Measurements from ENCODE around the gene WDFY3. TPM values are rescaled to one million over a fixed set of nuclear protein-coding genes. Genes with fewer than 3 reads are reported as not detected.

WDFY3 gene, protein sequence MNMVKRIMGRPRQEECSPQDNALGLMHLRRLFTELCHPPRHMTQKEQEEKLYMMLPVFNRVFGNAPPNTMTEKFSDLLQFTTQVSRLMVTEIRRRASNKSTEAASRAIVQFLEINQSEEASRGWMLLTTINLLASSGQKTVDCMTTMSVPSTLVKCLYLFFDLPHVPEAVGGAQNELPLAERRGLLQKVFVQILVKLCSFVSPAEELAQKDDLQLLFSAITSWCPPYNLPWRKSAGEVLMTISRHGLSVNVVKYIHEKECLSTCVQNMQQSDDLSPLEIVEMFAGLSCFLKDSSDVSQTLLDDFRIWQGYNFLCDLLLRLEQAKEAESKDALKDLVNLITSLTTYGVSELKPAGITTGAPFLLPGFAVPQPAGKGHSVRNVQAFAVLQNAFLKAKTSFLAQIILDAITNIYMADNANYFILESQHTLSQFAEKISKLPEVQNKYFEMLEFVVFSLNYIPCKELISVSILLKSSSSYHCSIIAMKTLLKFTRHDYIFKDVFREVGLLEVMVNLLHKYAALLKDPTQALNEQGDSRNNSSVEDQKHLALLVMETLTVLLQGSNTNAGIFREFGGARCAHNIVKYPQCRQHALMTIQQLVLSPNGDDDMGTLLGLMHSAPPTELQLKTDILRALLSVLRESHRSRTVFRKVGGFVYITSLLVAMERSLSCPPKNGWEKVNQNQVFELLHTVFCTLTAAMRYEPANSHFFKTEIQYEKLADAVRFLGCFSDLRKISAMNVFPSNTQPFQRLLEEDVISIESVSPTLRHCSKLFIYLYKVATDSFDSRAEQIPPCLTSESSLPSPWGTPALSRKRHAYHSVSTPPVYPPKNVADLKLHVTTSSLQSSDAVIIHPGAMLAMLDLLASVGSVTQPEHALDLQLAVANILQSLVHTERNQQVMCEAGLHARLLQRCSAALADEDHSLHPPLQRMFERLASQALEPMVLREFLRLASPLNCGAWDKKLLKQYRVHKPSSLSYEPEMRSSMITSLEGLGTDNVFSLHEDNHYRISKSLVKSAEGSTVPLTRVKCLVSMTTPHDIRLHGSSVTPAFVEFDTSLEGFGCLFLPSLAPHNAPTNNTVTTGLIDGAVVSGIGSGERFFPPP (N-terminal part only)
- polyA plus RNA-seq (2013, experiment 1 of 2) = 33.5 TPM
- polyA plus RNA-seq (2013, experiment 2 of 2) = 23.1 TPM

DNA sequence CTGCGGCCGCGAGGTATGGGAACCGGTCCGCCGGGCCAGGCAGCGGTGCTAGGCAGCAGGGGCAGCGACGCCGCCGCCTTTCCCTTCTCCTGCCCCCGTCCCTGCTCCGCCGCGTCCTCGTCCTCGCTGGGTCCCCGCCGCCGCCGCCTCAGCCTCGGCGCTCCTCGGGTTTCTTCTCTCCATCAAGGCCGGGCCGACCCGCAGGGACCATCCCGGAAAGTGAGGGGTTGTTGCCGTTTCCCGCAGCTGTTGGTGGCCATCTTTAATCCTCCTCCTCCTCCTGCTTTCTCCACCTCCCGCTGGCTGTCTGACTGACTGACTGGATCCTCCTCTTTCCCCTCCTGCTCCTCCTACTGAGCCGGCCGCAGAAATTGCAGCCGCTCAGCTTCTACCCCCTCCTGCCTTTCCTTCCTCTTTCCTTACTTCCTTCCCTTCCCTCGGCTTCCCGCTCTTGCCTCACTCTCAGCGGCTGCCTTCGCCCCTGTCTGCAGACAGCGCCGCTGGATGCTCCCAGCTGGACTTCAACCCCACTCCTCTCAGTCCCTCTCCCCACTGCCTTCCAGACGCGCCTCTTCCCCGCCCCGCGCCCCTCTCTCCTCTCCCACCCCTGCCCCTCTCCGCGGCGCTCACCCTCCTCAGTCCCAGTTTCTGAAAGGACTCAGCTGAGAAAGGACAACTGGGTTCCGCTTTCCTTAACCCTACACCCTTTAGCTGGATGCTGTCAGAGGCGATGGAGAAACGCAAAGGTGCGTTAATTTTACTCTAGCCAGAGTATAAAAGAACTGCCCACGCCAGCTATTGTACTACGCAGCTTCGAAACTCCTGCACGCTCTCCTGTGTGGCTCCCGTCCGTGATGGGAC lies at the start of gene WDFY3:
WDFY3 (minus strand) TSS at position 309 of the 861 bp plus-strand sequence. CDS start 106,099 bp downstream, outside the sequence.
- peak within 1 kb of the TSS; percentile 93 for H3K27ac ChIP-seq (ENCODE audit: low read depth, low read length, severe bottlenecking)
- 0 to 1% methylated on average over 44 of the region's 58 CpGs for WGBS, 2 experiments (ENCODE audit: insufficient coverage in 2 of 2)
- H3K4me1 ChIP-seq (ENCODE audit: control insufficient read depth, insufficient read depth, low read length, poor library complexity, severe bottlenecking) = peaks cover 4% of the 10 kb centered on the region
- peak within 1 kb of the TSS; percentile 86 for H3K4me3 ChIP-seq (ENCODE audit: extremely low read depth, insufficient read depth, low read length, poor library complexity, severe bottlenecking)
- H3K9me3 ChIP-seq (ENCODE audit: control insufficient read depth, low read length) = no peaks in the 10 kb centered on the region
- peaks cover 11% of the 10 kb centered on the region for H3K36me3 ChIP-seq (ENCODE audit: control insufficient read depth, insufficient read depth, low read length)

DNA sequence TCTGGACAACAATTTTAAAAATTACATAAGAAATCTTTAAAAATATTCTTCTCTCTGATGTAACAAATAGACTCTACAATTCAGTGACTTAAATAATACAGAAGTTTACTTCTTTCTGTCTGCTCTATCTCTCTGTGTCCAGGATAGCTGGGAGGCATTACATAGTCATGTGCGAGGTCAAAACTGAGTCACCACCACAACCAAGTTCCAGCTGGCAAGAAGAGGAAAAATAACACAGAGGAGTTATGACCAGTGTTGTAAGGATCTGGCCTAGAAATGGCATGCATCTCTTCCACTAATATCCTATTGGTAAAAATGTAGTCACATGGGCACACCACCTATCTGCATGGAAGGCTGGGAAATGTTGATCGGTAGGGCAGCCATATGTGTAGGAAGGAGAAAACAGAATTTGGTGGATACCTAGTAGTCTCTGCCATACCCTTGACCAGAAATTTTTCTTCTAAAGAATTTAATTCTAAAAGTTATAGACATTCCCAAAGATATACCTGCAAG lies 39.4 kb upstream of the WDFY3 start:
- H3K4me3 ChIP-seq (ENCODE audit: extremely low read depth, insufficient read depth, low read length, poor library complexity, severe bottlenecking) = no peak overlapping the region
- no peak overlapping the region for H3K27ac ChIP-seq (ENCODE audit: low read depth, low read length, severe bottlenecking)
- H3K4me1 ChIP-seq (ENCODE audit: control insufficient read depth, insufficient read depth, low read length, poor library complexity, severe bottlenecking) = no peaks in the 10 kb centered on the region
- no peaks in the 10 kb centered on the region for H3K36me3 ChIP-seq (ENCODE audit: control insufficient read depth, insufficient read depth, low read length)
- H3K9me3 ChIP-seq (ENCODE audit: control insufficient read depth, low read length) = no peaks in the 10 kb centered on the region
- WGBS, 2 experiments (ENCODE audit: insufficient coverage in 2 of 2) = 100% methylated on average over 1 of the region's 2 CpGs; no CpG with 5 or more reads in 1 of the 2 experiments

DNA sequence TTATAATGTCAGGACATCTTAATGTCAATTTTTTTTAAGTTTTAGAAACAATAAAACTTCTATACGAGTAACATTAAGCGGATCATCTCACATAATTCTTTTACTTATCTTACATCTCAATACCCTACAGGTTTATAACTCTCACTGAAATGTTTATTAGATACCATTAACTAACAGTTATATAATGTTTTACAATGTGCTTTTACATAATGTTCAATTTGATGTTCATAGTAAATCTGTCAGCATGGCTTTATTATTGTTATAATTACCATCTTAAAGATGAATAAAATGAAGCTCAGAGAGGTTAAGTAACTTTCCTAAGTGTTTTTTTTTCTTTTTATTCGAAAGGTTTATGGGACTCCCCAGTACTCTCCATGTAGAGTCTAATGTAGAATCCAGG lies 33.9 kb upstream of the WDFY3 start:
- Histone ChIP-seq H3K36me3 (ENCODE audit: control insufficient read depth, insufficient read depth, low read length) (no peaks in the 10 kb centered on the region), H3K9me3 (ENCODE audit: control insufficient read depth, low read length) (no peaks in the 10 kb centered on the region), H3K4me1 (ENCODE audit: control insufficient read depth, insufficient read depth, low read length, poor library complexity, severe bottlenecking) (peaks cover 4% of the 10 kb centered on the region), H3K4me3 (ENCODE audit: extremely low read depth, insufficient read depth, low read length, poor library complexity, severe bottlenecking) (no peak overlapping the region), H3K27ac (ENCODE audit: low read depth, low read length, severe bottlenecking) (no peak overlapping the region)
- no CpG with 5 or more reads among the region's 3 CpGs for WGBS, 2 experiments (ENCODE audit: insufficient coverage in 2 of 2)

DNA sequence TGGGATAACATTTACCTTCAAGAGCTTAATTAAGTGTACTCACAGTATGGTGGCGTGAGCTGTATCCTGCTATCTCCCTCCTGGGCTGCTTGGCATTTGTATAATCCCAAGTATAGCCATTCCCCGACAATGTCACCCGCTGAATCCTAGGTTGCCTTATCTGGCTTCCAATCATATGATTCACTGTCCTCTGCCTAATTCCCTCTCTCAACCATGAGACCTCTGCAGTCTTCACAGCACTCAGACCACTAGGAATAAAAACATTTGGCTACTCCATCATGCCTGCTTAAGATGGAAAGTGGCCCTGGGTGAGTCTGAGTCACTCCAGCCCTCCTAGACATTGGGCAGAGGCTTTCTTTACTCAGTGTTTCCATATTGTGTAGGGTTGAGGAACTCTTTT lies 28.9 kb upstream of the WDFY3 start:
- peaks cover 9% of the 10 kb centered on the region for H3K4me1 ChIP-seq (ENCODE audit: control insufficient read depth, insufficient read depth, low read length, poor library complexity, severe bottlenecking)
- peak overlapping the region; percentile 78 for H3K27ac ChIP-seq (ENCODE audit: low read depth, low read length, severe bottlenecking)
- H3K4me3 ChIP-seq (ENCODE audit: extremely low read depth, insufficient read depth, low read length, poor library complexity, severe bottlenecking) = no peak overlapping the region
- 76 to 78% methylated on average over 3 of the region's 3 CpGs for WGBS, 2 experiments (ENCODE audit: insufficient coverage in 2 of 2)
- no peaks in the 10 kb centered on the region for H3K36me3 ChIP-seq (ENCODE audit: control insufficient read depth, insufficient read depth, low read length)
- H3K9me3 ChIP-seq (ENCODE audit: control insufficient read depth, low read length) = no peaks in the 10 kb centered on the region

DNA sequence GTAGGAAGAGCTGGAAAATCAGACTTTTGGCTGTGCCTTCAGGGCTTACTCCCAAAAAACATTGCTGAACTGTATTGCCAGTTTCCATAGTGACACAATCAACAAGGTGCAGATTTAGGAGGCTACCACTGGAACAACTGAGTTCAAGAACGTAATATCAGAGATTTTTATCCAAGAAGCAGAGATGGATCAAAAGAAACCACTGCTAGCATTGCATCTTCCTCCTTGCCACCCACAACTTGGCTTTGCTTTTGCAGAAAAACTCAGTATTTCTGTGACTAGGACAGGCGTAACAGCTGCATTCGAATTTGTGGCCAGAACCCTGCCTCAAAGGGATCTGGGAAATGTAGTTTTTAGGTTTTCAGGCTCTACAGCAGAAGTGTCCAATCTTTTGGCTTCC lies 27.8 kb upstream of the WDFY3 start:
- Histone ChIP-seq H3K36me3 (ENCODE audit: control insufficient read depth, insufficient read depth, low read length) (no peaks in the 10 kb centered on the region), H3K4me1 (ENCODE audit: control insufficient read depth, insufficient read depth, low read length, poor library complexity, severe bottlenecking) (peaks cover 9% of the 10 kb centered on the region), H3K27ac (ENCODE audit: low read depth, low read length, severe bottlenecking) (peak overlapping the region; percentile 86), H3K9me3 (ENCODE audit: control insufficient read depth, low read length) (no peaks in the 10 kb centered on the region), H3K4me3 (ENCODE audit: extremely low read depth, insufficient read depth, low read length, poor library complexity, severe bottlenecking) (no peak overlapping the region)
- WGBS, 2 experiments (ENCODE audit: insufficient coverage in 2 of 2) = 57 to 69% methylated on average over 3 of the region's 3 CpGs

DNA sequence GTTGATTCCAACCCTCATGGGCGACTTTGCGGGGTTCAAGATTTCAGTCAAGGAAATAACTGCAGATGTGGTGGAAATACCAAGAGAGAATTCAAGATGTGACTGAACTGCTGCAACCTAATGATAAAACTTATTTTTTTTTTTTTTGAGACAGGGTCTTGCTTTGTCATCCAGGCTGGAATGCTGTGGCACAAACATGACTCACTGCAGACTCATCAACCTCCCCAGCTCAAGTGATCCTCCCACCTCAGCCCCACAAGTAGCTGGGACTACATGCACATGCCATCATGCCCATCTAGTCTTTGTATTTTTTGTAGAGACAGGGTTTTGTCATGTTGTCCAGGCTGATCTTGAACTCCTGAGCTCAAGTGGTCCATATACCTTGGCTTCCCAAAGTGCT lies 19.5 kb upstream of the WDFY3 start:
- peaks cover 6% of the 10 kb centered on the region for H3K4me1 ChIP-seq (ENCODE audit: control insufficient read depth, insufficient read depth, low read length, poor library complexity, severe bottlenecking)
- 100% methylated on average over 1 of the region's 2 CpGs; no CpG with 5 or more reads in 1 of the 2 experiments for WGBS, 2 experiments (ENCODE audit: insufficient coverage in 2 of 2)
- H3K27ac ChIP-seq (ENCODE audit: low read depth, low read length, severe bottlenecking) = peak overlapping the region; percentile 24
- no peak overlapping the region for H3K4me3 ChIP-seq (ENCODE audit: extremely low read depth, insufficient read depth, low read length, poor library complexity, severe bottlenecking)
- peaks cover 27% of the 10 kb centered on the region for H3K9me3 ChIP-seq (ENCODE audit: control insufficient read depth, low read length)
- H3K36me3 ChIP-seq (ENCODE audit: control insufficient read depth, insufficient read depth, low read length) = no peaks in the 10 kb centered on the region

DNA sequence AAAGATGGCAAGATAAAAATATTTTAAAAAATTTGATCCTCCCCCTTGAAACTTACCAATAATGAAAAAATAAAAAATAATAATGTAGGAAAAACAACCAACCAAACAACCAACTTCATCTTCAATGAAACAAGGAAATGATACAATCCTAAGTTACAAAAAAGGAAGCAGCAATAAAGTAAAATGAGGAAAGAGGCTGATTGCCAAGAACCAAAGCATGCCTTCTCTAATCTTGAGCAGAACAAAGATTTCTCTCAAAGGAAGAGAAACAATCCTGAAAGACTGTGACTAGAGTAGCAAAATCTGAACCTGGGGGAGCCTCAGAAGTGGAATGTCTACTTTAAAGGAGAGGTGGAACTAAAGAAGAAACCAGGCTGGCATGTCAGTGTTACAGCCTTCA lies 10.9 kb upstream of the WDFY3 start:
- no peaks in the 10 kb centered on the region for H3K4me1 ChIP-seq (ENCODE audit: control insufficient read depth, insufficient read depth, low read length, poor library complexity, severe bottlenecking)
- H3K4me3 ChIP-seq (ENCODE audit: extremely low read depth, insufficient read depth, low read length, poor library complexity, severe bottlenecking) = no peak overlapping the region
- H3K9me3 ChIP-seq (ENCODE audit: control insufficient read depth, low read length) = no peaks in the 10 kb centered on the region
- no peak overlapping the region for H3K27ac ChIP-seq (ENCODE audit: low read depth, low read length, severe bottlenecking)
- H3K36me3 ChIP-seq (ENCODE audit: control insufficient read depth, insufficient read depth, low read length) = no peaks in the 10 kb centered on the region

DNA sequence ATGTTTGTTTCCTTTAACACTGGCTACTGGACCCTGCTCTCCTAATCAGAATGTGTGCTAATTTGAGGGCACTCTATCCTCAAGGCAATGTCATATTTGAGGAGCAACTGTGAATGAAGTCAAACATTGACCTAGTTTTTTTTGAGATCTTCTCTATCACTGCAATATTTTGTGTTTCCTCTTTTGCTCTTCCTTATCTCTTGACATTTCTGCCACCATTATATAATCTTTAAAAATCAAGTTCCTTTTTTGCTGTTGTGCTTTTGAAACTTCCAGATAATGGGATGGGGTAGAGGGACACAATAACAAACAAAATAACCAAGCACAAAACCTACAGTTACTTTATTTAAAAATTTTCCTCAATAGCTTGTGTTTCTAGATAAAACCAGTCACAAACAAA lies 7.4 kb upstream of the WDFY3 start:
- no peaks in the 10 kb centered on the region for H3K4me1 ChIP-seq (ENCODE audit: control insufficient read depth, insufficient read depth, low read length, poor library complexity, severe bottlenecking)
- H3K9me3 ChIP-seq (ENCODE audit: control insufficient read depth, low read length) = no peaks in the 10 kb centered on the region
- no peaks in the 10 kb centered on the region for H3K36me3 ChIP-seq (ENCODE audit: control insufficient read depth, insufficient read depth, low read length)
- H3K27ac ChIP-seq (ENCODE audit: low read depth, low read length, severe bottlenecking) = no peak overlapping the region
- H3K4me3 ChIP-seq (ENCODE audit: extremely low read depth, insufficient read depth, low read length, poor library complexity, severe bottlenecking) = no peak overlapping the region

DNA sequence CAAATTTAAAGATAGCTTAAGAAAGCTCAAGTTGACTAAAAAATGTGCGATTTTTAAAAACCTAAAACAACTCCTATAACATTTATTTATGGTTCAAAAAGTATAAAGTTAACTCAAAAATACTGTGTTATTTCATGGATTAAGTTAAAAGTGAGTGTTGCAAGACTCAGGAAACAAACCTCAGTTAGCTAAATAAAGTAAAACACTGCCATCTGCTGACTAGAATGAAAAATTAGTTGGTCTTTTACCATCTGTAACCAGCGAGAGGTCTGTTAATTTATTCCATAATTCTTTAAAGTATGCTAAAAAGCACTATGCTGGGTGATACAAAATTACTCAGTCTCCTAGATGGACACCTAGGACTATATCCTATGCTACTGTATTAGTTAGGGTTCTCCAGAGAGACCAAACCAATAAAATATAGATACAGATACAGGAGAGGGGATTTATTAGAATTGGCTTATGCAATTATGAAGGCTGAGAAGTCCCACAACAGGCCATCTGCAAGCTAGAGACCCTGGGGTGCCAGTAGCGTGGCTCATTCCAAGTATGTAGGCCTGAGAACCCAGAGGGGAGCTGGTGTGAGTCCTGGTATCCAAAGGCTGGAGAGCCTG lies 4.9 kb upstream of the WDFY3 start:
- 8 to 29% methylated on average over 1 of the region's 3 CpGs for WGBS, 2 experiments (ENCODE audit: insufficient coverage in 2 of 2)
- no peak overlapping the region for H3K27ac ChIP-seq (ENCODE audit: low read depth, low read length, severe bottlenecking)
- H3K4me1 ChIP-seq (ENCODE audit: control insufficient read depth, insufficient read depth, low read length, poor library complexity, severe bottlenecking) = no peaks in the 10 kb centered on the region
- H3K4me3 ChIP-seq (ENCODE audit: extremely low read depth, insufficient read depth, low read length, poor library complexity, severe bottlenecking) = no peak overlapping the region
- no peaks in the 10 kb centered on the region for H3K36me3 ChIP-seq (ENCODE audit: control insufficient read depth, insufficient read depth, low read length)
- H3K9me3 ChIP-seq (ENCODE audit: control insufficient read depth, low read length) = no peaks in the 10 kb centered on the region

Measured in mesodermal cell (in vitro differentiated cells).